ENCODE measurements around the gene POU1F1. TPM values are rescaled to one million over a fixed set of nuclear protein-coding genes. Genes with fewer than 3 reads are reported as not detected.

POU1F1 gene
- total RNA-seq, 1 experiment from 2014 or later = not detected

GRCh38 chr3:87247430-87247773 is 29.0 kb downstream of the POU1F1 start:
- no peak overlapping the region for H3K27ac ChIP-seq (ENCODE audit: low read length)
- DNase-seq = no peak
- no peak overlapping the region for H2AFZ ChIP-seq (ENCODE audit: low read length)
- H3K9me3 ChIP-seq (ENCODE audit: low read length) = no peaks in the 10 kb centered on the region
- no peaks in the 10 kb centered on the region for H3K27me3 ChIP-seq (ENCODE audit: low read length)
- no peaks in the 10 kb centered on the region for H3K4me1 ChIP-seq (ENCODE audit: low read length)
- H3K9me2 ChIP-seq (replicated peaks; ENCODE audit: insufficient read depth, low read length) = no peaks in the 10 kb centered on the region
- H3K36me3 ChIP-seq (ENCODE audit: insufficient read depth, low read length) = no peaks in the 10 kb centered on the region; the same call in 1 of the 2 replicates
- peaks cover 2% of the 10 kb centered on the region; the same call in 1 of the 2 replicates for H3K79me2 ChIP-seq (ENCODE audit: low read length)
- H3K4me2 ChIP-seq (ENCODE audit: low read depth, low read length, poor library complexity, severe bottlenecking) = no peak overlapping the region
- H3K4me3 ChIP-seq (ENCODE audit: low read length) = no peak overlapping the region
- H3K9ac ChIP-seq (ENCODE audit: low read length) = no peak overlapping the region
- H4K20me1 ChIP-seq (ENCODE audit: insufficient read depth, low read depth, low read length) = no peaks in the 10 kb centered on the region

GRCh38 chr3:87246662-87247429 is 29.5 kb downstream of the POU1F1 start:
- no peak for DNase-seq
- Histone ChIP-seq H3K9me3 (ENCODE audit: low read length) (no peaks in the 10 kb centered on the region), H3K79me2 (ENCODE audit: low read length) (peaks cover 3% of the 10 kb centered on the region), H3K27me3 (ENCODE audit: low read length) (no peaks in the 10 kb centered on the region), H2AFZ (ENCODE audit: low read length) (no peak overlapping the region), H3K9me2 (replicated peaks; ENCODE audit: insufficient read depth, low read length) (no peaks in the 10 kb centered on the region), H3K4me1 (ENCODE audit: low read length) (no peaks in the 10 kb centered on the region), H3K4me2 (ENCODE audit: low read depth, low read length, poor library complexity, severe bottlenecking) (no peak overlapping the region), H3K9ac (ENCODE audit: low read length) (no peak overlapping the region), H3K4me3 (ENCODE audit: low read length) (no peak overlapping the region), H4K20me1 (ENCODE audit: insufficient read depth, low read depth, low read length) (no peaks in the 10 kb centered on the region), H3K36me3 (ENCODE audit: insufficient read depth, low read length) (no peaks in the 10 kb centered on the region; the same call in 1 of the 2 replicates), H3K27ac (ENCODE audit: low read length) (no peak overlapping the region)

GRCh38 chr3:87236093-87236492 is 40.3 kb downstream of the POU1F1 start:
- Histone ChIP-seq H2AFZ (ENCODE audit: low read length) (no peak overlapping the region), H3K9ac (ENCODE audit: low read length) (no peak overlapping the region), H3K79me2 (ENCODE audit: low read length) (peaks cover 20% of the 10 kb centered on the region; the same call in 1 of the 2 replicates), H3K4me3 (ENCODE audit: low read length) (no peak overlapping the region), H4K20me1 (ENCODE audit: insufficient read depth, low read depth, low read length) (0 out of 2 replicates have a peak, but pooled peaks cover 4% of the 10 kb centered on the region), H3K4me2 (ENCODE audit: low read depth, low read length, poor library complexity, severe bottlenecking) (no peak overlapping the region), H3K9me2 (replicated peaks; ENCODE audit: insufficient read depth, low read length) (no peaks in the 10 kb centered on the region), H3K9me3 (ENCODE audit: low read length) (no peaks in the 10 kb centered on the region), H3K36me3 (ENCODE audit: insufficient read depth, low read length) (no peaks in the 10 kb centered on the region), H3K27me3 (ENCODE audit: low read length) (no peaks in the 10 kb centered on the region), H3K27ac (ENCODE audit: low read length) (no peak overlapping the region), H3K4me1 (ENCODE audit: low read length) (no peaks in the 10 kb centered on the region)
- no peak for DNase-seq

GRCh38 chr3:87233805-87234204 is 42.6 kb downstream of the POU1F1 start:
- Histone ChIP-seq H3K79me2 (ENCODE audit: low read length) (peaks cover 14% of the 10 kb centered on the region; the same call in 1 of the 2 replicates), H3K9me3 (ENCODE audit: low read length) (no peaks in the 10 kb centered on the region)

GRCh38 chr3:87229113-87229512 is 47.3 kb downstream of the POU1F1 start:
- no peaks in the 10 kb centered on the region for H3K9me3 ChIP-seq (ENCODE audit: low read length)
- no peak overlapping the region for H3K4me3 ChIP-seq (ENCODE audit: low read length)
- peak overlapping the region; percentile 89 for H3K4me2 ChIP-seq (ENCODE audit: low read depth, low read length, poor library complexity, severe bottlenecking)
- H3K9ac ChIP-seq (ENCODE audit: low read length) = no peak overlapping the region
- peaks cover 11% of the 10 kb centered on the region; the same call in 1 of the 2 replicates for H4K20me1 ChIP-seq (ENCODE audit: insufficient read depth, low read depth, low read length)
- H3K27me3 ChIP-seq (ENCODE audit: low read length) = no peaks in the 10 kb centered on the region
- no peak for DNase-seq
- H3K9me2 ChIP-seq (replicated peaks; ENCODE audit: insufficient read depth, low read length) = no peaks in the 10 kb centered on the region
- H2AFZ ChIP-seq (ENCODE audit: low read length) = no peak overlapping the region
- no peak overlapping the region for H3K27ac ChIP-seq (ENCODE audit: low read length)
- H3K4me1 ChIP-seq (ENCODE audit: low read length) = peaks cover 20% of the 10 kb centered on the region
- H3K79me2 ChIP-seq (ENCODE audit: low read length) = peaks cover 6% of the 10 kb centered on the region
- H3K36me3 ChIP-seq (ENCODE audit: insufficient read depth, low read length) = no peaks in the 10 kb centered on the region

More at GRCh38 chr3:87233805-87234204, 42.6 kb downstream of the POU1F1 start:
- Histone ChIP-seq H3K27ac (ENCODE audit: low read length) (no peak overlapping the region), H3K36me3 (ENCODE audit: insufficient read depth, low read length) (no peaks in the 10 kb centered on the region), H3K9me2 (replicated peaks; ENCODE audit: insufficient read depth, low read length) (no peaks in the 10 kb centered on the region), H4K20me1 (ENCODE audit: insufficient read depth, low read depth, low read length) (peaks cover 11% of the 10 kb centered on the region; the same call in 1 of the 2 replicates), H3K9ac (ENCODE audit: low read length) (no peak overlapping the region), H3K4me2 (ENCODE audit: low read depth, low read length, poor library complexity, severe bottlenecking) (no peak overlapping the region), H3K4me1 (ENCODE audit: low read length) (peaks cover 2% of the 10 kb centered on the region; the same call in 1 of the 2 replicates), H3K27me3 (ENCODE audit: low read length) (no peaks in the 10 kb centered on the region), H2AFZ (ENCODE audit: low read length) (no peak overlapping the region), H3K4me3 (ENCODE audit: low read length) (no peak overlapping the region)
- no peak for DNase-seq

GRCh38 chr3:87228316-87228715 is 48.1 kb downstream of the POU1F1 start:
- Histone ChIP-seq H3K79me2 (ENCODE audit: low read length) (peaks cover 4% of the 10 kb centered on the region; the same call in 1 of the 2 replicates), H3K9ac (ENCODE audit: low read length) (no peak overlapping the region)

GRCh38 chr3:87227835-87228144 is 48.6 kb downstream of the POU1F1 start:
- peak overlapping the region; percentile 92 for H2AFZ ChIP-seq (ENCODE audit: low read length)
- peak overlapping the region; percentile 84 for H3K9ac ChIP-seq (ENCODE audit: low read length)
- H3K27ac ChIP-seq (ENCODE audit: low read length) = no peak overlapping the region
- no peak for DNase-seq
- peak overlapping the region; percentile 86 for H3K4me3 ChIP-seq (ENCODE audit: low read length)
- no peaks in the 10 kb centered on the region for H3K36me3 ChIP-seq (ENCODE audit: insufficient read depth, low read length)
- H3K4me1 ChIP-seq (ENCODE audit: low read length) = peaks cover 20% of the 10 kb centered on the region
- peaks cover 11% of the 10 kb centered on the region; the same call in 1 of the 2 replicates for H4K20me1 ChIP-seq (ENCODE audit: insufficient read depth, low read depth, low read length)
- H3K9me3 ChIP-seq (ENCODE audit: low read length) = no peaks in the 10 kb centered on the region
- no peaks in the 10 kb centered on the region for H3K9me2 ChIP-seq (replicated peaks; ENCODE audit: insufficient read depth, low read length)
- H3K4me2 ChIP-seq (ENCODE audit: low read depth, low read length, poor library complexity, severe bottlenecking) = peak overlapping the region; percentile 89
- no peaks in the 10 kb centered on the region for H3K27me3 ChIP-seq (ENCODE audit: low read length)
- peaks cover 3% of the 10 kb centered on the region; the same call in 1 of the 2 replicates for H3K79me2 ChIP-seq (ENCODE audit: low read length)

More at GRCh38 chr3:87228316-87228715, 48.1 kb downstream of the POU1F1 start:
- no peak for DNase-seq
- Histone ChIP-seq H4K20me1 (ENCODE audit: insufficient read depth, low read depth, low read length) (peaks cover 11% of the 10 kb centered on the region; the same call in 1 of the 2 replicates), H3K27me3 (ENCODE audit: low read length) (no peaks in the 10 kb centered on the region), H2AFZ (ENCODE audit: low read length) (no peak overlapping the region), H3K9me2 (replicated peaks; ENCODE audit: insufficient read depth, low read length) (no peaks in the 10 kb centered on the region), H3K4me1 (ENCODE audit: low read length) (peaks cover 20% of the 10 kb centered on the region), H3K9me3 (ENCODE audit: low read length) (no peaks in the 10 kb centered on the region), H3K27ac (ENCODE audit: low read length) (no peak overlapping the region), H3K36me3 (ENCODE audit: insufficient read depth, low read length) (no peaks in the 10 kb centered on the region), H3K4me3 (ENCODE audit: low read length) (peak overlapping the region; percentile 86), H3K4me2 (ENCODE audit: low read depth, low read length, poor library complexity, severe bottlenecking) (peak overlapping the region; percentile 89)

- no peak within 1 kb of the TSS for H3K27ac ChIP-seq (ENCODE audit: low read length)
- peak within 1 kb of the TSS; percentile 89 for H3K4me2 ChIP-seq (ENCODE audit: low read depth, low read length, poor library complexity, severe bottlenecking)
- H3K9me3 ChIP-seq (ENCODE audit: low read length) = no peaks in the 10 kb centered on the region
- peak within 1 kb of the TSS; percentile 92 for H2AFZ ChIP-seq (ENCODE audit: low read length)
- H3K79me2 ChIP-seq (ENCODE audit: low read length) = peaks cover 3% of the 10 kb centered on the region; the same call in 1 of the 2 replicates
- peak within 1 kb of the TSS; percentile 86 for H3K4me3 ChIP-seq (ENCODE audit: low read length)
- DNase-seq = peak; percentile 97
- H3K9me2 ChIP-seq (replicated peaks; ENCODE audit: insufficient read depth, low read length) = no peaks in the 10 kb centered on the region
- no peaks in the 10 kb centered on the region for H3K36me3 ChIP-seq (ENCODE audit: insufficient read depth, low read length)
- H3K4me1 ChIP-seq (ENCODE audit: low read length) = peaks cover 20% of the 10 kb centered on the region
- H4K20me1 ChIP-seq (ENCODE audit: insufficient read depth, low read depth, low read length) = peaks cover 11% of the 10 kb centered on the region; the same call in 1 of the 2 replicates
- H3K9ac ChIP-seq (ENCODE audit: low read length) = peak within 1 kb of the TSS; percentile 84
- H3K27me3 ChIP-seq (ENCODE audit: low read length) = no peaks in the 10 kb centered on the region
Observed at GRCh38 chr3:87227104-87227834, 49.1 kb downstream of the POU1F1 start, which contains the start of gene CHMP2B. TSS of gene CHMP2B (plus strand) at chr3:87227309. CDS start at chr3:87227523, 214 bp downstream.
